ENCODE results near the gene CLEC17A.

DNA sequence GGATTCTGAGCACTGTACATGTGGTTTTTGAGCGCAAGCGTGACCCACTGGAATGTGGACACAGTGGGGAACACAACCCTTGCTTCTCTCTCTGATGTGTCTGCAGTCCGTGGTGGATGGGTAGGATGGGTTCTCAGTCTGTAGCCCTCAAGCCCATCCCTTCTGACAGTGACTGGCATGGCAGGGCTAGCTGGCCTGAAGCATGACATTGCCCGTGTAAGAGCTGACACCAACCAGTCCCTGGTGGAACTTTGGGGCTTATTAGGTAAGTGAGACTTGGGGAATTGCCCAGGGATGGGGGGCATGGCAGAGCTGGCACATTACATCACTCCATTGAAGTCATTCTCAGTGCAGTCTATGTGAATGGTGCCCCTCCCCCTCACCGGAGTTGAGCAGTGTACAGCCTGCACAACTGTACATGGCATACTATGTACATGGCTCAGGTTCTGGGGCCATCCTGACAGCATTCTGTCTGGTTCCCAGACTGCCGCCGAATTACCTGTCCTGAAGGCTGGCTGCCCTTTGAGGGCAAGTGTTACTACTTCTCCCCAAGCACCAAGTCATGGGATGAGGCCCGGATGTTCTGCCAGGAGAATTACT, 16.8 kb downstream of the CLEC17A start:
- TF ChIP-seq, protein P1, sequence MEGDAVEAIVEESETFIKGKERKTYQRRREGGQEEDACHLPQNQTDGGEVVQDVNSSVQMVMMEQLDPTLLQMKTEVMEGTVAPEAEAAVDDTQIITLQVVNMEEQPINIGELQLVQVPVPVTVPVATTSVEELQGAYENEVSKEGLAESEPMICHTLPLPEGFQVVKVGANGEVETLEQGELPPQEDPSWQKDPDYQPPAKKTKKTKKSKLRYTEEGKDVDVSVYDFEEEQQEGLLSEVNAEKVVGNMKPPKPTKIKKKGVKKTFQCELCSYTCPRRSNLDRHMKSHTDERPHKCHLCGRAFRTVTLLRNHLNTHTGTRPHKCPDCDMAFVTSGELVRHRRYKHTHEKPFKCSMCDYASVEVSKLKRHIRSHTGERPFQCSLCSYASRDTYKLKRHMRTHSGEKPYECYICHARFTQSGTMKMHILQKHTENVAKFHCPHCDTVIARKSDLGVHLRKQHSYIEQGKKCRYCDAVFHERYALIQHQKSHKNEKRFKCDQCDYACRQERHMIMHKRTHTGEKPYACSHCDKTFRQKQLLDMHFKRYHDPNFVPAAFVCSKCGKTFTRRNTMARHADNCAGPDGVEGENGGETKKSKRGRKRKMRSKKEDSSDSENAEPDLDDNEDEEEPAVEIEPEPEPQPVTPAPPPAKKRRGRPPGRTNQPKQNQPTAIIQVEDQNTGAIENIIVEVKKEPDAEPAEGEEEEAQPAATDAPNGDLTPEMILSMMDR (IDR thresholded peaks at IDR 0.05): no peak
- TF ChIP-seq POLR2A (IDR thresholded peaks at IDR 0.05): no peak
- TF ChIP-seq POLR2AphosphoS5 (IDR thresholded peaks at IDR 0.05): no peak
